ENCODE data around the gene TBC1D20. TPM values are rescaled to one million over a fixed set of nuclear protein-coding genes. Genes with fewer than 3 reads are reported as not detected.

TBC1D20 gene
- total and polyA plus RNA-seq, 2 of the 4 experiments (the other 2 are of a cell fraction), result 39.1 to 42.8 TPM

DNA sequence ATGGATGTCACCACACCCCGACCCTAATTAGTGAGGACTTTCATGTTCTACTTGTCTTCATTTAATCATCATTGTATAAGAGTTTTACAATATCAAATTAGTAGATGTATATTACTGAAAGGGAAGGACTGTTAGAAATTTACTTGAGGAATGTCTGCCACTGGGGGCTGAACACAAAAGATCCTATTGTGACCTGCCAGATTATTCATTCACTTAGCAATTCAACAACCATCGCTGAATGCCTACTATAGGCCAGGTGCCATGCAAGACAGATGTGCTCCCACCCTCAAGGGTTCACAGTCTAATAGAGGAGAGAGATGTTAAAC, 62.2 kb downstream of the TBC1D20 start:
- no peak overlapping the region for H2AK9ac ChIP-seq (replicated peaks; ENCODE audit: low read depth, low read length, poor library complexity)
- no peak overlapping the region for H3K27ac ChIP-seq (ENCODE audit: insufficient read depth, low read length)
- dilution Hi-C loops (cut with HindIII; ENCODE audit: low sequenced_read_pairs, unreplicated experiment), result no loop called here
- no peak overlapping the region for H2BK5ac ChIP-seq (ENCODE audit: low read depth, low read length, poor library complexity, severe bottlenecking)
- no peak overlapping the region for H3K4me3 ChIP-seq (ENCODE audit: insufficient read depth, low read depth, low read length)
- intact Hi-C loops (cut with micrococcal nuclease), result no loop called here
- H3K27me3 ChIP-seq (ENCODE audit: control insufficient read depth, insufficient read depth, low read length), result no peaks in the 10 kb centered on the region
- no TSS peak for BruUV-seq (replicated peaks)
- peaks cover 9% of the 10 kb centered on the region; the same call in 1 of the 2 replicates for H3K9me1 ChIP-seq (ENCODE audit: insufficient read depth, low read length)
- H3K23ac ChIP-seq (ENCODE audit: low read depth, low read length), result no peak overlapping the region
- POLR2A ChIA-PET (ENCODE audit: unreplicated experiment), result no interaction called here
- H2AFZ ChIP-seq (replicated peaks; ENCODE audit: low read length, poor library complexity), result no peak overlapping the region
- DNase-seq, result no peak
- no peak overlapping the region for H3K4ac ChIP-seq (ENCODE audit: low read depth, low read length)
- 0 out of 2 replicates have a peak, but pooled peaks cover 3% of the 10 kb centered on the region for H3K9me3 ChIP-seq (ENCODE audit: control insufficient read depth, insufficient read depth, low read length)
- peaks cover 17% of the 10 kb centered on the region; the same call in 1 of the 2 replicates for H4K20me1 ChIP-seq (ENCODE audit: insufficient read depth, low read length)
- H4K91ac ChIP-seq (ENCODE audit: insufficient read depth, low read depth, low read length), result no peak overlapping the region
- H3K4me2 ChIP-seq (ENCODE audit: low read depth, low read length), result no peak overlapping the region
- no peak overlapping the region for H2BK20ac ChIP-seq (ENCODE audit: low read depth, low read length)
- TF ChIP-seq CEBPB (IDR thresholded peaks at IDR 0.05; ENCODE audit: low read depth, low read length) (no peak), SMC3 (IDR thresholded peaks at IDR 0.05; ENCODE audit: low read depth, low read length) (no peak), CHD1 (IDR thresholded peaks at IDR 0.05; ENCODE audit: low read depth, low read length) (no peak), BHLHE40 (IDR thresholded peaks at IDR 0.05; ENCODE audit: low read depth, low read length) (no peak), MAZ (IDR thresholded peaks at IDR 0.05; ENCODE audit: borderline replicate concordance, low read depth, low read length) (no peak), RFX5 (IDR thresholded peaks at IDR 0.05; ENCODE audit: low read depth, low read length) (no peak), RAD21 (IDR thresholded peaks at IDR 0.05; ENCODE audit: low read length) (no peak), USF2 (IDR thresholded peaks at IDR 0.05; ENCODE audit: low read depth, low read length) (no peak), MXI1 (IDR thresholded peaks at IDR 0.05; ENCODE audit: borderline replicate concordance, low read depth, low read length) (no peak), POLR2A (IDR thresholded peaks at IDR 0.05; ENCODE audit: low read depth, low read length) (no peak), FOS (IDR thresholded peaks at IDR 0.05; ENCODE audit: low read depth, low read length) (no peak)
- TF ChIP-seq, protein P1, sequence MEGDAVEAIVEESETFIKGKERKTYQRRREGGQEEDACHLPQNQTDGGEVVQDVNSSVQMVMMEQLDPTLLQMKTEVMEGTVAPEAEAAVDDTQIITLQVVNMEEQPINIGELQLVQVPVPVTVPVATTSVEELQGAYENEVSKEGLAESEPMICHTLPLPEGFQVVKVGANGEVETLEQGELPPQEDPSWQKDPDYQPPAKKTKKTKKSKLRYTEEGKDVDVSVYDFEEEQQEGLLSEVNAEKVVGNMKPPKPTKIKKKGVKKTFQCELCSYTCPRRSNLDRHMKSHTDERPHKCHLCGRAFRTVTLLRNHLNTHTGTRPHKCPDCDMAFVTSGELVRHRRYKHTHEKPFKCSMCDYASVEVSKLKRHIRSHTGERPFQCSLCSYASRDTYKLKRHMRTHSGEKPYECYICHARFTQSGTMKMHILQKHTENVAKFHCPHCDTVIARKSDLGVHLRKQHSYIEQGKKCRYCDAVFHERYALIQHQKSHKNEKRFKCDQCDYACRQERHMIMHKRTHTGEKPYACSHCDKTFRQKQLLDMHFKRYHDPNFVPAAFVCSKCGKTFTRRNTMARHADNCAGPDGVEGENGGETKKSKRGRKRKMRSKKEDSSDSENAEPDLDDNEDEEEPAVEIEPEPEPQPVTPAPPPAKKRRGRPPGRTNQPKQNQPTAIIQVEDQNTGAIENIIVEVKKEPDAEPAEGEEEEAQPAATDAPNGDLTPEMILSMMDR (conservative IDR thresholded peaks at IDR 0.05; ENCODE audit: low read depth, low read length), result no peak
- H3K9ac ChIP-seq (ENCODE audit: low read depth, low read length), result no peak overlapping the region
- H4K8ac ChIP-seq (ENCODE audit: low read depth in 2 of 2, low read length in 2 of 2), result no peak overlapping the region
- no peak for ATAC-seq (ENCODE audit: low read depth)
- no peak overlapping the region for H4K5ac ChIP-seq (ENCODE audit: low read depth, low read length)
- no CpG with 5 or more reads among the region's 2 CpGs for WGBS, 2 experiments (ENCODE audit: extremely low coverage in 2 of 2, insufficient read length in 1 of 2)
- peaks cover 4% of the 10 kb centered on the region; the same call in 1 of the 2 replicates for H3K4me1 ChIP-seq (ENCODE audit: control insufficient read depth, insufficient read depth, low read length)
- CTCF ChIA-PET, result no interaction called here
- in situ Hi-C loops (cut with MboI; ENCODE audit: low sequenced_read_pairs), result no loop called here
- H2AK5ac ChIP-seq (ENCODE audit: low read depth, low read length), result no peak overlapping the region
- H3K36me3 ChIP-seq (ENCODE audit: control insufficient read depth, insufficient read depth, low read length), result peaks cover 28% of the 10 kb centered on the region
- H2BK120ac ChIP-seq (ENCODE audit: low read depth, low read length), result no peak overlapping the region
- peaks cover 0 to 4% of the 10 kb centered on the region in 2 experiments; a peak in 1 of 4 replicates for H3K79me1 ChIP-seq (ENCODE audit: low read depth in 1 of 2, low read length in 2 of 2)
- H3K18ac ChIP-seq (ENCODE audit: low read depth, low read length), result no peak overlapping the region
- no peak overlapping the region for H3K14ac ChIP-seq (replicated peaks; ENCODE audit: low read depth, low read length)
- H3K56ac ChIP-seq (ENCODE audit: extremely low read depth, insufficient read depth, low read length), result no peak overlapping the region
- no peak overlapping the region for H2BK15ac ChIP-seq (ENCODE audit: low read depth, low read length)

All from IMR-90 (cell line).